Spleen (tissue), 11 donors: Measurements from ENCODE around the gene TMIE. TPM values are rescaled to one million over a fixed set of nuclear protein-coding genes. Genes with fewer than 3 reads are reported as not detected.

Experiments used
- DNase-seq: peaks from one replicate; pipeline ENCODE4 v3.0.0-alpha.2; 2020
- H3K27ac ChIP-seq, 8 donors: fragments of 200-600 bp; sonication (generic) in 7 of 8; 1 replicate in 4 of 8; 2 replicates in 4 of 8; pipeline versions ENCODE4 v1.5.0 to v1.8.0; 2016 to 2021; ENCODE audit warnings: inconsistent platforms in 4 of 8, mild to moderate bottlenecking in 4 of 8, moderate library complexity in 1 of 8
- H3K27me3 ChIP-seq, 7 donors: fragments of 200-600 bp; sonication (generic) in 6 of 7; replicated peaks in 1 of 7; 1 replicate in 4 of 7; 2 replicates in 3 of 7; pipeline versions ENCODE4 v1.5.0 to v1.8.0; 2016 to 2021; ENCODE audit warnings: inconsistent platforms in 3 of 7, mild to moderate bottlenecking in 1 of 7
- H3K36me3 ChIP-seq, 6 donors: fragments of 200-600 bp; sonication (generic) in 5 of 6; 1 replicate in 4 of 6; 2 replicates in 2 of 6; pipeline versions ENCODE4 v1.5.0 to v1.8.0; 2016 to 2021; ENCODE audit warnings: inconsistent platforms in 2 of 6
- H3K4me1 ChIP-seq, 6 donors: fragments of 200-600 bp; sonication (generic) in 5 of 6; 1 replicate in 3 of 6; 2 replicates in 3 of 6; pipeline versions ENCODE4 v1.5.0 to v1.8.0; 2016 to 2021; ENCODE audit warnings: inconsistent platforms in 3 of 6
- H3K4me3 ChIP-seq, 8 donors: fragments of 200-600 bp; sonication (generic) in 7 of 8; 1 replicate in 4 of 8; 2 replicates in 4 of 8; pipeline versions ENCODE4 v1.5.0 to v1.8.0; 2016 to 2021; ENCODE audit warnings: inconsistent platforms in 4 of 8, mild to moderate bottlenecking in 4 of 8, moderate library complexity in 2 of 8
- H3K9me3 ChIP-seq, 8 donors: fragments of 200-600 bp; sonication (generic) in 7 of 8; 1 replicate in 4 of 8; 2 replicates in 4 of 8; pipeline versions ENCODE4 v1.5.0 to v1.8.0; 2016 to 2021; ENCODE audit warnings: inconsistent platforms in 4 of 8
- POLR2A ChIP-seq, 3 donors: fragments of 450-650 bp; IDR thresholded peaks; one replicate each; pipeline ENCODE4 v1.5.1; 2017; ENCODE audit warnings: antibody characterized with exemption in 3 of 3, mild to moderate bottlenecking in 1 of 3
- POLR2AphosphoS5 ChIP-seq, 3 donors: sonication (generic); formaldehyde crosslinking; IDR thresholded peaks; one replicate each; pipeline ENCODE4 v1.5.1; 2017; ENCODE audit warnings: antibody characterized with exemption in 3 of 3
- WGBS, 5 donors: extraction: QIAGEN DNeasy Blood & Tissue Kit in 3 of 5; methylation state at CpG; one replicate each; pipeline versions ENCODE4 v1.1.5 to v1.1.7; 2013 to 2018; 5-methylcytosine and 5-hydroxymethylcytosine counted together
- intact Hi-C: fragments of 100-400 bp; cut with DNase I; formaldehyde crosslinking; loops from one replicate; pipeline ENCODE4 v1.15.0; 2023; ENCODE audit warnings: low total_unique reads
- polyA plus RNA-seq, 3 donors: library from polyadenylated mRNA; stranded (reverse); fragments of 200-250 nt; gene quantifications; one replicate each; pipeline ENCODE4 v1.2.1, GENCODE V29; 2013
- total RNA-seq, 7 donors: library from RNA; depleted of rRNA in 3 of 7; stranded (reverse); fragments of >200 nt in 3 of 7; fragmentation: NEBNext Ultra II Directional in 4 of 7; extraction: Animal tissue kit (Norgen Biotek cat#: 25700) in 4 of 7; gene quantifications; one replicate each; pipeline versions ENCODE4 v1.1.0 to v1.2.1, GENCODE V29; 2016 to 2021
- TF ChIP-seq, protein P1 (sequence below), 11 experiments: fragments of 200-600 bp in 7 of 11; fragments of 450-650 bp in 4 of 11; sonication (generic) in 4 of 11; IDR thresholded peaks in 8 of 11; conservative IDR thresholded peaks in 3 of 11; 1 replicate in 7 of 11; 2 replicates in 4 of 11; pipeline versions ENCODE4 v1.4.0 to v1.8.0; 2016 to 2021; ENCODE audit warnings: antibody characterized with exemption in 11 of 11, inconsistent platforms in 4 of 11, mild to moderate bottlenecking in 1 of 11
- donor health status: healthy with polysubstance abuse.
- donor health status: DM: no; HTN: no; CAD: no; lungs with moderate emphysema.
- donor health status: DM: no; HTN: no; CAD: no.
- donor health status: Bipolar disorder and iron deficiency.
- donor health status: healthy.
- donor health status: DM: no; HTN: no; CAD: no.
- donor health status: DM: yes; HTN: yes; CAD: no.

TMIE gene
- total and polyA plus RNA-seq, 10 donors = 0.23 to 1.6 (median 0.67) TPM; not detected in 2

- peaks cover 0 to 3% (median 0%) of the 10 kb centered on the region in 7 donors for H3K27me3 ChIP-seq
- no peak for DNase-seq
- TF ChIP-seq, protein P1, sequence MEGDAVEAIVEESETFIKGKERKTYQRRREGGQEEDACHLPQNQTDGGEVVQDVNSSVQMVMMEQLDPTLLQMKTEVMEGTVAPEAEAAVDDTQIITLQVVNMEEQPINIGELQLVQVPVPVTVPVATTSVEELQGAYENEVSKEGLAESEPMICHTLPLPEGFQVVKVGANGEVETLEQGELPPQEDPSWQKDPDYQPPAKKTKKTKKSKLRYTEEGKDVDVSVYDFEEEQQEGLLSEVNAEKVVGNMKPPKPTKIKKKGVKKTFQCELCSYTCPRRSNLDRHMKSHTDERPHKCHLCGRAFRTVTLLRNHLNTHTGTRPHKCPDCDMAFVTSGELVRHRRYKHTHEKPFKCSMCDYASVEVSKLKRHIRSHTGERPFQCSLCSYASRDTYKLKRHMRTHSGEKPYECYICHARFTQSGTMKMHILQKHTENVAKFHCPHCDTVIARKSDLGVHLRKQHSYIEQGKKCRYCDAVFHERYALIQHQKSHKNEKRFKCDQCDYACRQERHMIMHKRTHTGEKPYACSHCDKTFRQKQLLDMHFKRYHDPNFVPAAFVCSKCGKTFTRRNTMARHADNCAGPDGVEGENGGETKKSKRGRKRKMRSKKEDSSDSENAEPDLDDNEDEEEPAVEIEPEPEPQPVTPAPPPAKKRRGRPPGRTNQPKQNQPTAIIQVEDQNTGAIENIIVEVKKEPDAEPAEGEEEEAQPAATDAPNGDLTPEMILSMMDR (IDR thresholded peaks at IDR 0.05 in 8 of 11, conservative IDR thresholded peaks at IDR 0.05 in 3 of 11) = no peak
- no peak for TF ChIP-seq POLR2AphosphoS5 (IDR thresholded peaks at IDR 0.05)
- no peak for TF ChIP-seq POLR2A (IDR thresholded peaks at IDR 0.05)
- WGBS, 5 donors = 91 to 96% (median 94%) methylated on average over 8 of the region's 8 CpGs
- no peak overlapping the region for H3K4me3 ChIP-seq
- intact Hi-C loops = no loop called here
- H3K36me3 ChIP-seq = no peaks in the 10 kb centered on the region
- no peak overlapping the region for H3K27ac ChIP-seq
- H3K9me3 ChIP-seq = no peaks in the 10 kb centered on the region
- H3K4me1 ChIP-seq = peaks cover 0 to 22% (median 11%) of the 10 kb centered on the region in 6 donors
Measured at GRCh38 chr3:46659285-46659684, 41.9 kb upstream of the TMIE start.

DNA sequence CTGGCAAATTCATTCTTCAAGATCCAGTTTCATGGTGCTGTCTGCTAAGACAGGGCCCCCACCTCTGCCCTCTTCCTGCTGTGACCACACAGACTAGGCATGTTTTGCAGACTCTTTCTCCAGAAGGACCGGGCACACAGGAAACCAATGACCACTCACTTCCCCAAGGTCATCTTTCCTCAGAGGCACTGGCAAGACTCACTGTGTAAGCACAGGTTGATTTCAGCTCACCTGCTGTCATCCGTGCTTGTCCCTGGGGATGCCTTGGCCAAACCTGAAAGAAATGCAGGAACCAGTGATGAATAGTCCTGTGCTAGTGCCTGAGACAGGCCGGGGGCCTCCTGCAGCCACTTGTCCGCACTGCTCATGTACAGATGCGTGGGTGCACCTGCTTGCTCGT, 41.2 kb upstream of the TMIE start:
- no peak for DNase-seq
- Histone ChIP-seq H3K4me1 (peaks cover 0 to 22% (median 12%) of the 10 kb centered on the region in 6 donors), H3K9me3 (no peaks in the 10 kb centered on the region), H3K36me3 (no peaks in the 10 kb centered on the region), H3K27me3 (peaks cover 0 to 3% (median 0%) of the 10 kb centered on the region in 7 donors), H3K4me3 (no peak overlapping the region), H3K27ac (no peak overlapping the region)
- no peak for TF ChIP-seq POLR2A (IDR thresholded peaks at IDR 0.05)
- TF ChIP-seq, protein P1 (IDR thresholded peaks at IDR 0.05 in 8 of 11, conservative IDR thresholded peaks at IDR 0.05 in 3 of 11) = no peak
- TF ChIP-seq POLR2AphosphoS5 (IDR thresholded peaks at IDR 0.05) = no peak
- intact Hi-C loops = no loop called here
- 72 to 81% (median 77%) methylated on average over 4 to 6 of the region's 6 CpGs for WGBS, 5 donors

GRCh38 chr3:46660543-46661523, 40.4 kb upstream of the TMIE start:
- Histone ChIP-seq H3K9me3 (no peaks in the 10 kb centered on the region), H3K36me3 (no peaks in the 10 kb centered on the region), H3K27ac (no peak overlapping the region), H3K4me3 (no peak overlapping the region), H3K4me1 (peaks cover 0 to 22% (median 12%) of the 10 kb centered on the region in 6 donors), H3K27me3 (peaks cover 0 to 3% (median 0%) of the 10 kb centered on the region in 7 donors)
- DNase-seq = no peak
- 52 to 69% (median 63%) methylated on average over 8 to 9 of the region's 9 CpGs for WGBS, 5 donors
- no peak for TF ChIP-seq POLR2AphosphoS5 (IDR thresholded peaks at IDR 0.05)
- TF ChIP-seq, protein P1 (IDR thresholded peaks at IDR 0.05 in 8 of 11, conservative IDR thresholded peaks at IDR 0.05 in 3 of 11) = no peak
- no peak for TF ChIP-seq POLR2A (IDR thresholded peaks at IDR 0.05)
- intact Hi-C loops = no loop called here
